Right ventricle myocardium inferior (tissue), 1 donor: ENCODE data around the gene TMX1. TPM values are rescaled to one million over a fixed set of nuclear protein-coding genes. Genes with fewer than 3 reads are reported as not detected.
"Not testable (repeated sequence)": the region's sequence is repeated elsewhere in the genome, so short reads cannot be mapped to it uniquely, and the experiment has no call there.

ENCODE experiments used
- ATAC-seq: fragments of 200-7000 bp; cut with Tn5 transposase; one replicate; pipeline ENCODE4 v1.9.1; 2020; ENCODE audit warnings: mild to moderate bottlenecking, moderate library complexity
- DNase-seq: peaks from one replicate; pipeline ENCODE4 v3.0.0; 2021; ENCODE audit errors: missing footprints
- intact Hi-C: fragments of 100-400 bp; cut with DNase I; formaldehyde crosslinking; loops from one replicate; pipeline ENCODE4 v1.11.0; 2022
- long read RNA-seq: library from polyadenylated mRNA; unstranded; transcript quantifications from one replicate; pipeline ENCODE4 v2.0.0, GENCODE V29; 2021
- total RNA-seq: library from RNA; stranded (reverse); fragmentation: NEBNext Ultra II Directional; extraction: Animal tissue kit (Norgen Biotek cat#: 25700); gene quantifications from one replicate; pipeline ENCODE4 v1.2.1, GENCODE V29; 2021
- donor health status: DM: no; HTN: yes; CAD: no; lungs with severe emphysema.

The TMX1 gene, protein sequence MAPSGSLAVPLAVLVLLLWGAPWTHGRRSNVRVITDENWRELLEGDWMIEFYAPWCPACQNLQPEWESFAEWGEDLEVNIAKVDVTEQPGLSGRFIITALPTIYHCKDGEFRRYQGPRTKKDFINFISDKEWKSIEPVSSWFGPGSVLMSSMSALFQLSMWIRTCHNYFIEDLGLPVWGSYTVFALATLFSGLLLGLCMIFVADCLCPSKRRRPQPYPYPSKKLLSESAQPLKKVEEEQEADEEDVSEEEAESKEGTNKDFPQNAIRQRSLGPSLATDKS
- 10.0 TPM for total RNA-seq
- long read RNA-seq, transcript TMX1-201 (8 exons, 3,995 nt), result major isoform, 6 of 6 reads
- long read RNA-seq, partial matches to known transcripts, result 0 of 6 reads
- long read RNA-seq, other reads (novel, unspliced or antisense), result 0 of 6 reads

DNA sequence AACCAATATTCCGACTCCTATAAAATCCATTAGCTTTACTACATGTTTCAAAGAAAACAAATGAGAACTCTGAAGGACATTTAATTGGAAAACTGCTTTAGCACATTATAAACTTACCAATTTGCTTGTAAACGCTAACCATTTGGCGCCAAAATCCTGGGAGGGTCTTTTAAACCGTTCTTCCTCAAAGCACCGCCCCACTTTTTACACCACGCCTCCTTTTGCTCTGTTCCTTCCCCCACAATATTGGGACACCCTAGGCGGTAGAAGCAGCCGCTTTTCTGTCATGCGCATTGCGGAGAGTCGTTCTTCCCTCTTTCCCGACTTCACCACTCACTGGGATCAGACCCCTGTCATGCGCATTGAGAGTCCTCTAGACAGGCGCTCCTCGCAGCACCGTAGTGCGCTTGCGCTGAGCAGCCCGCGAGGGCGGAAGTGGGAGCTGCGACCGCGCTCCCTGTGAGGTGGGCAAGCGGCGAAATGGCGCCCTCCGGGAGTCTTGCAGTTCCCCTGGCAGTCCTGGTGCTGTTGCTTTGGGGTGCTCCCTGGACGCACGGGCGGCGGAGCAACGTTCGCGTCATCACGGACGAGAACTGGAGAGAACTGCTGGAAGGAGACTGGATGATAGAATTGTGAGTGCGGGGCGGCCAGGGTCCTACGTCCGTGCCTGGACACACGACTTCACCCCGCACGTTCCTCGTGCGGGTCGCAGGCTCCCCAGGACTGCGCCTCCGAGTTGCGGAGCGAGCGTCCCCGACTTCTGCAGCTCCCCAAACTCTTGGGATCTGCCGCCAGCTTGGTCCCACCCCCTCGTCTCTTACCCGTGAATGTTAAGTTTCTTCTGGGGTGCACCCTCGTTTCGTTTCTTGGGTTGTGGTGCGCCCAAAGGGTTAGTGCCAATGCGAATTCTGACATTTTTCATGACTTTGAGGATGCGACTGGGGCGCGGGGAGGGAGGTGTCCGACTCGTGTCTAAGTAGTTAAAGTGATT, at the start of gene TMX1:
Gene TMX1 (plus strand): TSS at position 435 of the 991 bp plus-strand sequence. CDS start 46 bp downstream, at position 481.
- ATAC-seq (peak; percentile 100), DNase-seq (peak; percentile 94)
- intact Hi-C loops, result no loop called here

DNA sequence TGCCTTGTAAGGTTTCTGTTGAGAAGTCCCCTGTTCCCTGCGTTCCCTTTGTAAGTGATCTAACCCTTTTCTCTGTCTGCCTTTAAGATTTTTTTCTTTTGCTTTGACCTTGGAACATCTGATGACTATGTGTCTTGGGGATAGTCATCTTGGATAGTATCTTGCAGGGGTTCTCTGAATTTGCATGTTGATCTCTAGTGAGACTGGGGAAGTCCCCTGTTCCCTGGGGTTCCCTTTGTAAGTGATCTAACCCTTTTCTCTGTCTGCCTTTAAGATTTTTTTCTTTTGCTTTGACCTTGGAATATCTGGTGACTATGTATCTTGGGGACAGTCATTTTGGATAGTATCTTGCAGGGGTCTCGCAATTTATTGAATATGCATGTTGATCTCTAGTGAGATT, 38.2 kb upstream of the TMX1 start:
- ATAC-seq (no peak), DNase-seq (no peak)
- intact Hi-C loops, result no loop called here

DNA sequence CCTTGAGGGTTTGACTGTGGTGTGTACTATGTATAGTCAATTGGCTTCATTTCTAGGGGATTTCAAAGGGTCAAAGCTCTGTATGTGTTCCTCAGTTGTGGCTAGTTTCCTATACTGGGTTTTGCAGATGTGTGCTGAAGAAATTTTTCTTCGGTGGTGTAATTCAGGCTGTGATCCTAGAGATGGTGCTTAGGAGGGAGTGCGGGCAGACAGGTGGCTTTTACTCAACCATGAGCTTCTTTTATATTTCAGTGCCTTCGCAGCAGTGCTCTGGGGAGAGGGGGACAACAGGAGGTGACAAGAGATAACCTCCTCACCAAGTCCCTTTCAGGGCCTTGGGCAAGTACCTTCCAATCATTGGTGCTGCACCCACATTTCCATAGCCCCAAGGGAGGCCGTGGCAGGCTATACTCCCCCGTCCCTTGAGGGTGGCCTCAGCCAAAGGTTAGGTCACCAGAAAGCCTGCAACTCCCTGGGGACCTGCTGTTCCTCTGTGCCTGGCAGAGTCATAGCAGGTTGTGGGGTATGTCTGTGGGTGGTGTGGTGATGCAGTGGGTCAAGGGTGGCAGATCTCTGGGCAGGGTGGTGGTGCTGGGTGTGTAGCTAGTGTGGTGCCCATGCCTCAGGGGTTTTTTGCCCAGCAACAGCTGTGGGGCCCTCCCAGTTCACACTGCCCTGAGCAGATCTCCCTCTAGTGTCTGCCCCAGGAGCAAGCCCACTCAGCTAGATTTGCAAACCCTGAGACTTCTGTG, 37.0 kb upstream of the TMX1 start:
- DNase-seq (no peak), ATAC-seq (no peak)
- intact Hi-C loops, result no loop called here

DNA sequence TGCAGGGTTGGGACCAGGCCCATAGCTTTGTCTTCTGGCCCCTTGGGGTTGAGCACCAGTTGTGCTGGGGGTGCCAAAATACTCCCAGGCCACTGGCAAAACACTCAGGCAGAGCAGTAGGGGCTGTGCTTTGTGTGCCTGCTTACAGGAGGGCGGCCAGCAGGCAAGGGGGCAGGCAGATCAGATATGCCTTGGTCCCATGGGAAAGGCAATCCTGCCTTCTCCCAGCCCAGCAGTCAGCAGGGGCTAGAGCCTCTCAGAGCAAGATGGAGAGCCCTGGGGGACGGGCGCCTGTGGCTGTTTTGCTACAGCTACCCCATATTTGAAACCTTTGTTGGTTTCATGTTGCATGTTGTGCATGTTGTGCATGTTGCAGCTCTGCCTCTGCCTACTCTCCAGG, 36.2 kb upstream of the TMX1 start:
- ATAC-seq, result no peak
- DNase-seq, result no peak
- intact Hi-C loops, result no loop called here

DNA sequence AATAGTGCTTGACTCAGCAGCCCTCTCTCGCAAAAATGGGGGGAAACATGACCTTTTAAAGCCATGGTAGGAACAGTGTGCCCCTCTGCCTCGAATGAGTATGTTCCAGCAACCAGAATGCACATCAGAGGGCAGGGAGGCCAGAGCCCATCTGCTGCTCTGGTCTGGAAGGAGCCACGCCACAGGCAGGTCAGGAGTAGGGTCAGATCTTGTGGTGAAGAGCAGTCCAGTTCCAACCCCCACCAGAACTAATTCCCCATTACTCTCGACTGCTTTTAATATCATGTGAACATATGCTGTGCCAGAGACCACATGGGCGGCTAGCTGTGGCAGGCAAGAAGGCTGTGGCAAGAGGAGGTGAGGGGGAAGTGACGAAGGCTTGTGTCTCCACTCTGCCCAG, 34.6 kb upstream of the TMX1 start:
- DNase-seq, result no peak
- intact Hi-C loops, result no loop called here
- no peak for ATAC-seq

DNA sequence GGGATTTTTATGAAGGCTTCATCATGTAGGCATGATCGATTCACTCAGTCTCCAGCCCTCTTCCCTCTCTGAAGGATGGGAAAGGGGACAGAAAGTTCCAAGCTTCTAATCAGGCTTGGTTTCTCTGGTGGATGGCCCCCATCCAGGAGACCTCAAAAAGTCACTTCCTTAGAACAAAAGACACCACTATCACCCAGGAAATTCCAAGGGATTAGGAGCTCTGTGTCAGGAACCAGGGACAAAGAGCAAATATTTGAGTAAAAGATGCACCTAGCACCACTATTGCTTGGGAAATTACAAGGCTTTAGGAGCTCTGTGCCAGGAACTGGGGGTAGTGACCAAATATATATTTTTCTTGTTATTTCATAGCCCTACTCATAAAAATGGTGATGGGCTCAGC, 33.6 kb upstream of the TMX1 start:
- no peak for DNase-seq
- ATAC-seq, result no peak
- intact Hi-C loops, result no loop called here

DNA sequence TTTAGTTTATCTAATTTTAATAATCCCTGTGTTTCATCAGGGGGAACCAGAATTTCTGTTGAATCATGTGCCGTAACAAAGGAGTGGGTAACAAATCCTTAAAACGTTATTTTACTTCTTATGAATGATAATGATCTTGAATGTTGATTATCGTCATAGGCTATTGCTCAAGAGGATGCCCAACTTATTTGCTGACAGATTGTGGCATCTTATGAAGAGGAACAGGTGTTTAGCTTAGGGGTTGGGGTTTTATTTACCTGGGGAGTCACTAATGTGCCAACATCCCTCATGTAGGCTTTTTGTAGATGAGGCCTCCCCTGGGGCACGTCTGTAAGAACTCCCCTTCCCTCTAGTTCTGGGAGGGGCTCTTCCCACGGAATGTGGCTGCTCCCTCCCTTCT, 32.4 kb upstream of the TMX1 start:
- no peak for DNase-seq
- intact Hi-C loops, result no loop called here
- ATAC-seq, result no peak

DNA sequence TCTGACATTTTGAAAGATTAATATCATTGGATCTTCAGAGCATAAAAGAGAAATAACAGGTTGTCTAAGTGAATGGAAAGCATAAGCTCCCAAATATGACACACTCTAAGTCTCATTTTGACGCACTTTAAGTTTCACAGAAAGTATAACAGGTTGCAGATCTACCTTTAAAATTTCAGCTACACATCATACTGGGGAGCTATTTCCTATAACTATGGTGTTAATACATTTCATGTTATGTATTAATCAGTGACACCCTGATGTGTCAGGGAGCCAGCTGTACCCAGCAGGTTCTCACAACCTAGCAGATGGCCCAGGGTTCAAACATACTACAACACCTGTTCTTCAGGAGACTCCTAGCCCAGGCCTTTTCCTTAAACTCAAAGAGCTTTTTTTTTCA, 31.1 kb upstream of the TMX1 start:
- DNase-seq, result no peak

DNA sequence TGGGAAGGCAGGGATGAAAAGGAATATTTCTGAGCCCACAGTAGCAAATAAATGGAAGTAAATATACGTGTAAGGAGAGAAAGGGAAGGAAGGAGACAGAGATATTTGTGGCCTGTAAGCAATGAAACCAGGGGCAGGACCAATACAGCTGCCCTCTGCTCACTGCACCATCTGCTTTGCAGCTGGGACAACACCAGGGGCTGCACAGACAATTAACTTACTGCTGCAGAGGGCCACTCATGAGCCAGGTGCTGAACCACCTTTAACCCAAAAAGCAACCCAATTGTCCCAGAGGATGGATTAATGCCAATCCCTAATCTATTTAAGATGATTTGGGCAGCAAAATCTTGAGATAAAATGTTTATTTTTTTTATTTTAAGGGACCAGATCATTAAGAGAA, 30.6 kb upstream of the TMX1 start:
- intact Hi-C loops, result no loop called here
- ATAC-seq (no peak), DNase-seq (no peak)

More for the DNA sequence above, 31.1 kb upstream of the TMX1 start:
- intact Hi-C loops, result no loop called here
- no peak for ATAC-seq

DNA sequence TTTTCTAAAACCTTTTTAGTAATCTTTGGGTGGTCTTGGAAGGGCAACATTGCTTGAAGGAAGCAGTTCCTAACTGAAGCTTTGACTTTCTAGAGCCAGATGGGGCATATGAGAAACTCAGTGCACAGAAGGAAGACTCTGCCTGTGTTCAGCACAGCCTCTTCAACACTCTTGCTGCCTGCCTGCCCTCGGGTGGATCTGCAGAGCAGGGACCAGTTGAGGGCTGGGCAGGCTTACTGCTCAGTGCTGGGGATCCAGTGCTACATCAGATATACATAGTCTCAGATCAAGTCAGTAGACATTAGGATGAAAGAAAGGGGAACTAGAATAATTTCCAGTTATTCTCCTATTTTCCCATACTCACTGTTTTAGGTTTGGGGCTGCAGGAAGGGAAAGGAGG, 29.5 kb upstream of the TMX1 start:
- DNase-seq, result no peak
- intact Hi-C loops, result no loop called here
- no peak for ATAC-seq

DNA sequence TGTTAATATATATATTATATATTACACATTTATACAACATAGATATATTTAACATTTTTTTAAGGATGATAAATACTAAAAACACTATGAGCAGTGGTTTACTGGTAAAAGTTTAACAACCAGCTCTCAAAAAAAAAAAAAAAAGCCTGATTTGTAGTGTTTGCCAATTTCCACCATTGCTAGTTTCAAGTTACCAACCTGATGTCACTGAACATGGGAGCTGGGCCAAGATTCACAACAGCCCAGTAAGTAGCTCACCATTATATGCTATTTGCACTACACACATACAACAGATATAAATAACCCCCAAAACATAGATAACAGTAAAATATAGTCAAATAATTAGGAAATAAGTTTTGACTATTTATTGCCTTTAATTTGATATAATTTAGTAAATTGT, 28.9 kb upstream of the TMX1 start:
- no peak for DNase-seq
- no peak for ATAC-seq

DNA sequence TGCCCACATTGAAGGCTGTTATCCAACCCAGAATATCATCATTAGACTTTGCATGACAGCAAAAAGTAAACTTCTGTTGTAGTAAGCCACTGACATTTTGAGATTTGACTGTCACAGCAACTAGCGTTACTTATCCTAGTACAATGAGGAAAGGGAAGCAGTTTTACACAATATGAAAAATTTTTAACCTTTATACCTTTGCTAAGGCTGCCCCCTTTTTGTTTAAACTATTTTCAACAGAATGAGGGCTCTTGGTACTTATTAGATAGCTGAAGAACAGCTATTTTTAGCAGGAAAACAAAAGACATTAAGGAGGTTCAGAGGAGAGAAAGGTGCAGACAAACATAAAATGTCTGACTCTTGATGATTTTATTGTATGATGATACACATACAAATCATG, 23.4 kb upstream of the TMX1 start:
- intact Hi-C loops, result no loop called here
- DNase-seq (no peak), ATAC-seq (no peak)

More for the DNA sequence above, 28.9 kb upstream of the TMX1 start:
- intact Hi-C loops, result no loop called here

DNA sequence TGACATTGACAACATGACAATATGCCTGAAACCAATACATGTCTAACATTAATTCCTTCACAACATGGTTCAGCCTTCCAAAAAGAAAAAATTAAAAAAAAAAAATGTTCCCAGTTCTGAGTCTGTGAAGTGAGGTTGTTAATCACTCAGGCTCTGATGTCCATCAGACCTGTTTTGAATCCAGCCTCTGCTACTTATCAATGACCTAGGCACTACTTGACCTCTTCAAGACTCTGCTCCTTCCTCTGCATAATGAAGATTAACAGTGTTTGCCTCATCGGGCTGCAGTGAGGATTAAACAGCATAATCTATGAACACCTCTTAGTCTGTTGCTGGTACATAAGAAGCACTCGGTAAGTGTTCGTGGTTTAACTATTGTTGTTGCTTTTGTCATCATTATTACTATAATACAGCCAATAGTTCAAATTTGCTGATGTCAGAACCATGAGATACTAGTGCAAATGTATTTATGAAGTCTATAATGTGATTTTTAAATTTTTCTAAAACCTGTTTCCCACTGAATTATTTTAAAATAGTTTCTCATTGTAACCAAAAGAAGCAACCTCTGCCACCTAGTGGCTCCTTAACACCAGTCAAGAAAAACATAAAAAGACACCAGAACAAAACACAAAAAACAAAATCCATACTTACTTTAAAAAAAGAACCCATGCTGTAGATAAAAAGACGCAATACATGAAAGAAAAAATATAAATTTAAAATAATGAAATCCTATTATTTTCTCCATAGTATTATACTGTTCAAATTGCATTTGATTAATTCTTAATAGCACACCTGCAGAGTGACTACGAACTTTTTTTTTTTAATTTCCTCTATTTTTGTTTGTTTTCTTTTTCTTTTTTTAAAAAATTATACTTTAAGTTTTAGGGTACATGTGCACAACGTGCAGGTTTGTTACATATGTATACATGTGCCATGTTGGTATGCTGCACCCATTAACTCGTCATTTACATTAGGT, 20.3 kb upstream of the TMX1 start:
- no peak for ATAC-seq

DNA sequence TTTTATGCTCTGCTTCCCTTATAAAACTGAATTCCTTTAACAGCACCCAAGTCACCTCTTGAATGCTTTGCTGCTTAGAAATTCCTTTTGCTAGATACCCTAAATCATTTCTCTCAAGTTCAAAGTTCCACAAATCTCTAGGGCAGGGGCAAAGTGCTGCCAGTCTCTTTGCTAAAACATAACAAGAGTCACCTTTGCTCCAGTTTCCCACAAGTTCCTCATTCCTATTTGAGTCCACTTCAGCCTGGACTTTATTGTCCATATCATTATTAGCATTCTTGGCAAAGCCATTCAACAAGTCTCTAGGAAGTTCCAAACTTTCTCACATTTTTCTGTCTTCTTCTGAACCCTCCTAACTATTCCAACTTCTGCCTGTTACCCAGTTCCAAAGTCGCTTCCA, 16.6 kb upstream of the TMX1 start:
- ATAC-seq, DNase-seq, intact Hi-C loops: not testable (repeated sequence)

More for the DNA sequence above, 20.3 kb upstream of the TMX1 start:
- DNase-seq, result no peak
- intact Hi-C loops, result loop anchor here (1.0 kb wide), 1 partner anchor 264 kb away; no protein-coding TSS in a partner anchor

DNA sequence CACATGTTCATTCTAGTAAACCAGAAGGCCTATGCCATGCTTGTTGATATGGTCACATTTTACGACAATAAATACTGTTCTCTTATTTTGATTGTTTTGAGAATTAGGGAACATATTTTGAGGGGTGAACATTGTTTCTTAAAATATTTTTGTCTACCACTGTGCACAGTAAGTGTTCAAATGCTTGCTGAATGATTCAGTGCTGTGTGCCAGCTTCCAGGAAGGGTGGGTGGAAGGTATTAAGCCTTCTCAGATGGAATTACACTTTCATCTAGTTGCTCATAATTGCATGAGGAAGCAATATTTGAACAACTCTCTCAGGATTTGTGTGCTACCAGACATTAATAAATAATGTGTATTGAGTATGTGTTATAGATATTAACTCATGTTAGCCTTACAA, 15.5 kb upstream of the TMX1 start:
- ATAC-seq (no peak), DNase-seq (no peak)
- intact Hi-C loops, result no loop called here

DNA sequence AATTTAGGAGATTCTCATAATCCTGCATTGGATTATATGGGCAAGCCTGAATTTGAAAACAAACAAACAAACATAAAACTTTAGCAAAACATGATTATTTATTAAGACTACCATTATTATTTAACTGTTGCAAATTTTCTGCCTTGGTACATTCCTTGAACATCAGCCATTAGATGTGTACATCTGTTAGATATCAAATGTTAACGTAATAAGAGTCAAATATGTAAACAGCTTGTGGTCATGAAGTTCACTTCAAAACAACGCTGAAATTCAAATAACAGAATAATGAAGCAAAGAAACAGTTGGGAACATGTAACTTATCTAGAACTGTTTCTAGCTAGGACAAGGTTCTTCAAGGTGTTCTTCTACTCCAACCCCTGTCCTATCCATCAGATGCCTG, 14.3 kb upstream of the TMX1 start:
- ATAC-seq (no peak), DNase-seq (no peak)
- intact Hi-C loops, result no loop called here

DNA sequence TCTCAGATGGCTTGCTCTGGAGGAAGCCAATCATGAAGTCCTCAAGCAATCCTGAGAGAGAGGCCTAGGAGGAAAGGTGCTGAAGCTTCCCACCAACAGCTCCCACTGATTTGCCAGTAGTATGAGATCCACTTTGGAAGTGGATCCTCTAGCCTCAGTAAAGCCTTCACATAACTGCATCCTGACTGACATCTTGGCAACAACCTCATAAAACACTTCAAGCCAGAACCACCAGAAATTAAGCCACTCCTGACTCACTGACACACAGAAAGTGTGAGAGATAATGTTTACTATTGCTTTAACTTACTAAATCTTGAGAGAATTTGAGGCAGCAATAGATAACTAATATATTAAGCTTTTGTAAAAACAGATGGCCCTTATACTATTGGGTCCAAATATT, 11.7 kb upstream of the TMX1 start:
- ATAC-seq, result no peak
- intact Hi-C loops, result no loop called here
- DNase-seq, result no peak

DNA sequence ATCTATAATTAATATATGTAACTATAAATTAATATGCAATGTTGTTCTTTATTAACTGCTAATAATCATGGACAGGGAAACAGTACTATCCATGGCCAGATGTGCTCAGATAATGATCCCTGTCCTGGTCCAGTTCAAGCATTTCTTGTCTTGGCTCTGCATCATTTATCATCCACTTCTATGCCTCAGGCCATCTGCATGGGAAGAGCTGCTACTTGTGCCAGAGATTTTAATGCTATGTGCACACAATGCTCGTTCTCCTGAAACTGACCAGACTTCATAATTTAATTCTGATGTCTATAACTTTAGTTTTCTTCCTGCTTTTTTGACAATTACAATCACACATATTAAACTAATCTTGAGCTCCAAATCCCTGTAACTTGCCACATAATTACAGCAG, 11.2 kb upstream of the TMX1 start:
- intact Hi-C loops, result no loop called here
- ATAC-seq (no peak), DNase-seq (no peak)
